Measurements from ENCODE around the gene NCK2. TPM values are rescaled to one million over a fixed set of nuclear protein-coding genes. Genes with fewer than 3 reads are reported as not detected.

The NCK2 gene
- total and polyA plus RNA-seq, 2 of the 4 experiments (the other 2 are of a cell fraction) = 15.8 to 22.2 TPM

- intact Hi-C loops (cut with micrococcal nuclease) = no loop called here
Observed at GRCh38 chr2:105880637-105881036, 135.9 kb downstream of the NCK2 start.

More at GRCh38 chr2:105880637-105881036, 135.9 kb downstream of the NCK2 start:
- BruUV-seq (replicated peaks) = no TSS peak
- Histone ChIP-seq H4K8ac (ENCODE audit: low read depth in 2 of 2, low read length in 2 of 2) (no peak overlapping the region), H2AK9ac (replicated peaks; ENCODE audit: low read depth, low read length, poor library complexity) (no peak overlapping the region), H2AFZ (replicated peaks; ENCODE audit: low read length, poor library complexity) (no peak overlapping the region), H3K18ac (ENCODE audit: low read depth, low read length) (no peak overlapping the region), H3K9me1 (ENCODE audit: insufficient read depth, low read length) (no peaks in the 10 kb centered on the region), H4K91ac (ENCODE audit: insufficient read depth, low read depth, low read length) (no peak overlapping the region), H3K4me1 (ENCODE audit: control insufficient read depth, insufficient read depth, low read length) (peaks cover 4% of the 10 kb centered on the region), H2BK120ac (ENCODE audit: low read depth, low read length) (no peak overlapping the region), H4K5ac (ENCODE audit: low read depth, low read length) (no peak overlapping the region), H2BK15ac (ENCODE audit: low read depth, low read length) (no peak overlapping the region), H3K9ac (ENCODE audit: low read depth, low read length) (no peak overlapping the region), H3K4me3 (ENCODE audit: insufficient read depth, low read depth, low read length) (no peak overlapping the region), H2BK5ac (ENCODE audit: low read depth, low read length, poor library complexity, severe bottlenecking) (no peak overlapping the region), H3K14ac (replicated peaks; ENCODE audit: low read depth, low read length) (no peak overlapping the region), H3K23ac (ENCODE audit: low read depth, low read length) (no peak overlapping the region), H3K36me3 (ENCODE audit: control insufficient read depth, insufficient read depth, low read length) (peaks cover 10% of the 10 kb centered on the region), H3K79me1 (ENCODE audit: low read depth in 1 of 2, low read length in 2 of 2) (peaks cover 18 to 45% of the 10 kb centered on the region in 2 experiments), H2BK20ac (ENCODE audit: low read depth, low read length) (no peak overlapping the region), H3K27ac (ENCODE audit: insufficient read depth, low read length) (no peak overlapping the region), H3K27me3 (ENCODE audit: control insufficient read depth, insufficient read depth, low read length) (no peaks in the 10 kb centered on the region), H3K4ac (ENCODE audit: low read depth, low read length) (no peak overlapping the region), H3K4me2 (ENCODE audit: low read depth, low read length) (no peak overlapping the region), H3K56ac (ENCODE audit: extremely low read depth, insufficient read depth, low read length) (no peak overlapping the region), H2AK5ac (ENCODE audit: low read depth, low read length) (no peak overlapping the region), H3K9me3 (ENCODE audit: control insufficient read depth, insufficient read depth, low read length) (peaks cover 2% of the 10 kb centered on the region; the same call in 1 of the 2 replicates), H4K20me1 (ENCODE audit: insufficient read depth, low read length) (no peaks in the 10 kb centered on the region)
- CTCF ChIA-PET = no interaction called here
- dilution Hi-C loops (cut with HindIII; ENCODE audit: low sequenced_read_pairs, unreplicated experiment) = no loop called here
- POLR2A ChIA-PET (ENCODE audit: unreplicated experiment) = no interaction called here
- ATAC-seq (ENCODE audit: low read depth) (no peak), DNase-seq (no peak)
- in situ Hi-C loops (cut with MboI; ENCODE audit: low sequenced_read_pairs) = no loop called here
- TF ChIP-seq CTCF (conservative IDR thresholded peaks at IDR 0.05; ENCODE audit: low read depth, low read length) = no peak
- TF ChIP-seq USF2 (IDR thresholded peaks at IDR 0.05; ENCODE audit: low read depth, low read length) = no peak
- no peak for TF ChIP-seq RAD21 (IDR thresholded peaks at IDR 0.05; ENCODE audit: low read length)
- TF ChIP-seq MXI1 (IDR thresholded peaks at IDR 0.05; ENCODE audit: borderline replicate concordance, low read depth, low read length) = no peak
- no peak for TF ChIP-seq FOS (IDR thresholded peaks at IDR 0.05; ENCODE audit: low read depth, low read length)
- no peak for TF ChIP-seq RFX5 (IDR thresholded peaks at IDR 0.05; ENCODE audit: low read depth, low read length)
- TF ChIP-seq BHLHE40 (IDR thresholded peaks at IDR 0.05; ENCODE audit: low read depth, low read length) = no peak
- no peak for TF ChIP-seq MAFK (IDR thresholded peaks at IDR 0.05; ENCODE audit: low read depth, low read length)
- TF ChIP-seq SMC3 (IDR thresholded peaks at IDR 0.05; ENCODE audit: low read depth, low read length) = no peak
- TF ChIP-seq MAZ (IDR thresholded peaks at IDR 0.05; ENCODE audit: borderline replicate concordance, low read depth, low read length) = no peak
- no peak for TF ChIP-seq NFE2L2 (IDR thresholded peaks at IDR 0.05; ENCODE audit: low read depth, low read length)
- no peak for TF ChIP-seq CHD1 (IDR thresholded peaks at IDR 0.05; ENCODE audit: low read depth, low read length)
- no peak for TF ChIP-seq RCOR1 (IDR thresholded peaks at IDR 0.05; ENCODE audit: insufficient replicate concordance, low read length)
- TF ChIP-seq ELK1 (IDR thresholded peaks at IDR 0.05; ENCODE audit: borderline replicate concordance, low read depth, low read length) = no peak
- TF ChIP-seq CEBPB (IDR thresholded peaks at IDR 0.05; ENCODE audit: low read depth, low read length) = no peak
- WGBS, 2 experiments (ENCODE audit: extremely low coverage in 2 of 2, insufficient read length in 1 of 2) = 80% methylated on average over 1 of the region's 6 CpGs; no CpG with 5 or more reads in 1 of the 2 experiments

Measured in IMR-90 (cell line).